ENCODE data around the gene PTPN1. TPM values are rescaled to one million over a fixed set of nuclear protein-coding genes. Genes with fewer than 3 reads are reported as not detected.

The PTPN1 gene
- total and polyA plus RNA-seq, 2 of the 13 experiments (the other 11 are each of a cell fraction or from before 2014, with no cell fraction given): 17.7 to 37.2 TPM

DNA sequence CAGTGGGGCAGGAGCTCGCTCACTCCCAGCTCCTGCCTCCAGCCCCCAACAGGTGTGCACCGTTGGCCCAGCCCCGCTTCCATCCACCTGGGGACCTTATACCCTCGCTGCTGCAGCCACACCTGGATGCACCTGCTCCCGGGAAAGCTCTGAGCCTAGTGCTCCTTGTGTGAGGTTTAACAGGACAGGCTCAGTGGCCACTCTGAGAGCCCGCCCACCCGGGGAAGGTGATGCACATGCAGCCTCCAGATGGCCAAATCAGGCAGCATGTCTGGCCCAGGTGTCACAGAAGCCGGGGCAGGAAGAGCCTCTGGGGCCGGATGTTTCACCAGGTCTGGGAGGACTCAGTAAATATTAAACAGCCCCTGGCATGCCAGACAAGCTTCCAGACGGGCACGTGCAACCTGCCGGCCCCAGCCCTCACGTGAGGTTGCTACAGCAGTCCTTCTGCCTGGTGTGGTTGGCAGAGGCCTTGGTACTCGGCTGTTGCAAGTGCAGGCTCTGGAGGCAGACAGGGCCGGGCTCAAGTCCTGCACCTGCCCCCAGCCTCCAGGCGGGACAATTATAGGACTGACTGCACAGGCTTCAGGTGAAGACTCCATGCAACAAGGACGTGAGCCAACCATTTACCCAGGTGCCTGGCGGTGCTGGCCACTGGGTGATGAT is 114.3 kb downstream of the PTPN1 start (continued):
- 0 out of 2 replicates have a peak, but pooled peaks have one; percentile 23 for TF ChIP-seq ZNF230 (CRISPR knock-in tag; IDR thresholded peaks at IDR 0.05)
- TF ChIP-seq CBX2 (IDR thresholded peaks at IDR 0.05; ENCODE audit: low read depth, low read length): no peak
- 0 out of 2 replicates have a peak, but pooled peaks have one; percentile 62 for TF ChIP-seq CBX2 (CRISPR knock-in tag; IDR thresholded peaks at IDR 0.05; ENCODE audit: low read depth)
- TF ChIP-seq HOXA3 (CRISPR knock-in tag; IDR thresholded peaks at IDR 0.05): peak; percentile 52; the same call in 1 of the 2 replicates
- TF ChIP-seq RXRA (CRISPR knock-in tag; IDR thresholded peaks at IDR 0.05): peak; percentile 83
- TF ChIP-seq GABPB1 (CRISPR knock-in tag; IDR thresholded peaks at IDR 0.05): peak; percentile 68
- TF ChIP-seq ZFYVE20 (CRISPR knock-in tag; IDR thresholded peaks at IDR 0.05; ENCODE audit: borderline replicate concordance, low read depth): no peak
- TF ChIP-seq SATB2 (CRISPR knock-in tag; IDR thresholded peaks at IDR 0.05): no peak
- peak; percentile 83 for TF ChIP-seq PHF21A (CRISPR knock-in tag; IDR thresholded peaks at IDR 0.05)
- TF ChIP-seq ZMYM4 (CRISPR knock-in tag; IDR thresholded peaks at IDR 0.05): no peak
- TF ChIP-seq ZFX (CRISPR knock-in tag; IDR thresholded peaks at IDR 0.05; ENCODE audit: low read depth): peak; percentile 38
- peak; percentile 76; the same call in 1 of the 2 replicates for TF ChIP-seq ERF (CRISPR knock-in tag; IDR thresholded peaks at IDR 0.05)
- TF ChIP-seq GATAD1 (CRISPR knock-in tag; IDR thresholded peaks at IDR 0.05): 0 out of 2 replicates have a peak, but pooled peaks have one; percentile 42
- 0 out of 2 replicates have a peak, but pooled peaks have one; percentile 30 for TF ChIP-seq ZNF572 (CRISPR knock-in tag; IDR thresholded peaks at IDR 0.05)
- peak; percentile 70 for TF ChIP-seq SAP130 (CRISPR knock-in tag; IDR thresholded peaks at IDR 0.05; ENCODE audit: low read depth)
- TF ChIP-seq, protein P1, sequence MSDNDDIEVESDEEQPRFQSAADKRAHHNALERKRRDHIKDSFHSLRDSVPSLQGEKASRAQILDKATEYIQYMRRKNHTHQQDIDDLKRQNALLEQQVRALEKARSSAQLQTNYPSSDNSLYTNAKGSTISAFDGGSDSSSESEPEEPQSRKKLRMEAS (IDR thresholded peaks at IDR 0.05): peak; percentile 70; the same call in 1 of the 2 replicates
- 0 out of 2 replicates have a peak, but pooled peaks have one; percentile 10 for TF ChIP-seq NFYB (CRISPR knock-in tag; IDR thresholded peaks at IDR 0.05)
- TF ChIP-seq, protein P2, sequence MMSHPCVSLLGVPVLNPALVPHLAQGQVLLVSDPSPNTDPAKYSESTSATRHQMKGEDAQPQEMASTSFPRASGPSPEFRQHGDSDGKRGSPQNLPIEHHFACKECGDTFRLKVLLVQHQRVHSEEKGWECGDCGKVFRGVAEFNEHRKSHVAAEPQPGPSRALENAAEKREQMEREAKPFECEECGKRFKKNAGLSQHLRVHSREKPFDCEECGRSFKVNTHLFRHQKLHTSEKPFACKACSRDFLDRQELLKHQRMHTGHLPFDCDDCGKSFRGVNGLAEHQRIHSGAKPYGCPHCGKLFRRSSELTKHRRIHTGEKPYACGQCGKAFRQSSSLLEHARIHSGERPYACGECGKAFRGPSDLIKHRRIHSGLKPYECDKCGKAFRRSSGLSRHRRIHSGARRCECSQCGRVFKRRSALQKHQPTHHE (CRISPR knock-in tag; IDR thresholded peaks at IDR 0.05; ENCODE audit: borderline replicate concordance): no peak
- 0 out of 2 replicates have a peak, but pooled peaks have one; percentile 45 for TF ChIP-seq ZNF431 (CRISPR knock-in tag; IDR thresholded peaks at IDR 0.05; ENCODE audit: borderline replicate concordance, low read depth)
- TF ChIP-seq ISL2 (CRISPR knock-in tag; IDR thresholded peaks at IDR 0.05): 0 out of 2 replicates have a peak, but pooled peaks have one; percentile 27
- TF ChIP-seq ATAD3A (CRISPR knock-in tag; IDR thresholded peaks at IDR 0.05): no peak
- TF ChIP-seq, protein P3, sequence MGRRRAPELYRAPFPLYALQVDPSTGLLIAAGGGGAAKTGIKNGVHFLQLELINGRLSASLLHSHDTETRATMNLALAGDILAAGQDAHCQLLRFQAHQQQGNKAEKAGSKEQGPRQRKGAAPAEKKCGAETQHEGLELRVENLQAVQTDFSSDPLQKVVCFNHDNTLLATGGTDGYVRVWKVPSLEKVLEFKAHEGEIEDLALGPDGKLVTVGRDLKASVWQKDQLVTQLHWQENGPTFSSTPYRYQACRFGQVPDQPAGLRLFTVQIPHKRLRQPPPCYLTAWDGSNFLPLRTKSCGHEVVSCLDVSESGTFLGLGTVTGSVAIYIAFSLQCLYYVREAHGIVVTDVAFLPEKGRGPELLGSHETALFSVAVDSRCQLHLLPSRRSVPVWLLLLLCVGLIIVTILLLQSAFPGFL (CRISPR knock-in tag; IDR thresholded peaks at IDR 0.05): no peak
- TF ChIP-seq, protein P4, sequence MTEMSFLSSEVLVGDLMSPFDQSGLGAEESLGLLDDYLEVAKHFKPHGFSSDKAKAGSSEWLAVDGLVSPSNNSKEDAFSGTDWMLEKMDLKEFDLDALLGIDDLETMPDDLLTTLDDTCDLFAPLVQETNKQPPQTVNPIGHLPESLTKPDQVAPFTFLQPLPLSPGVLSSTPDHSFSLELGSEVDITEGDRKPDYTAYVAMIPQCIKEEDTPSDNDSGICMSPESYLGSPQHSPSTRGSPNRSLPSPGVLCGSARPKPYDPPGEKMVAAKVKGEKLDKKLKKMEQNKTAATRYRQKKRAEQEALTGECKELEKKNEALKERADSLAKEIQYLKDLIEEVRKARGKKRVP (CRISPR knock-in tag; IDR thresholded peaks at IDR 0.05): peak in 1 of 2 experiments; percentile 67; a peak in 2 of 4 replicates
- TF ChIP-seq NFYC (CRISPR knock-in tag; IDR thresholded peaks at IDR 0.05): peak; percentile 16; the same call in 1 of the 2 replicates
- no peak for TF ChIP-seq TBL1XR1 (IDR thresholded peaks at IDR 0.05; ENCODE audit: borderline replicate concordance, low read length, partially characterized antibody)
- no peak for TF ChIP-seq ETV6 (CRISPR knock-in tag; conservative IDR thresholded peaks at IDR 0.05)
- TF ChIP-seq, protein P5, sequence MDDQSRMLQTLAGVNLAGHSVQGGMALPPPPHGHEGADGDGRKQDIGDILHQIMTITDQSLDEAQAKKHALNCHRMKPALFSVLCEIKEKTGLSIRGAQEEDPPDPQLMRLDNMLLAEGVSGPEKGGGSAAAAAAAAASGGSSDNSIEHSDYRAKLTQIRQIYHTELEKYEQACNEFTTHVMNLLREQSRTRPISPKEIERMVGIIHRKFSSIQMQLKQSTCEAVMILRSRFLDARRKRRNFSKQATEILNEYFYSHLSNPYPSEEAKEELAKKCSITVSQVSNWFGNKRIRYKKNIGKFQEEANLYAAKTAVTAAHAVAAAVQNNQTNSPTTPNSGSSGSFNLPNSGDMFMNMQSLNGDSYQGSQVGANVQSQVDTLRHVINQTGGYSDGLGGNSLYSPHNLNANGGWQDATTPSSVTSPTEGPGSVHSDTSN (CRISPR knock-in tag; IDR thresholded peaks at IDR 0.05; ENCODE audit: borderline replicate concordance): no peak
